Adrenal gland (tissue), 5 donors: Measurements from ENCODE around the gene IKBKG.

Experiments
- POLR2A ChIP-seq, 2 donors: fragments of 450-650 bp; IDR thresholded peaks; one replicate each; pipeline ENCODE4 v1.6.1; 2017; ENCODE audit warnings: antibody characterized with exemption in 2 of 2, mild to moderate bottlenecking in 2 of 2, moderate library complexity in 1 of 2
- TF ChIP-seq, protein P1 (sequence below), 6 experiments: fragments of 450-650 bp in 4 of 6; fragments of 200-600 bp in 2 of 6; sonication (generic) in 1 of 6; IDR thresholded peaks; 1 replicate in 5 of 6; 2 replicates in 1 of 6; pipeline versions ENCODE4 v1.5.1 to v1.8.0; 2016 to 2021; ENCODE audit warnings: antibody characterized with exemption in 6 of 6, mild to moderate bottlenecking in 2 of 6, moderate library complexity in 1 of 6
- donor health status: DM: no; HTN: no; CAD: no.

DNA sequence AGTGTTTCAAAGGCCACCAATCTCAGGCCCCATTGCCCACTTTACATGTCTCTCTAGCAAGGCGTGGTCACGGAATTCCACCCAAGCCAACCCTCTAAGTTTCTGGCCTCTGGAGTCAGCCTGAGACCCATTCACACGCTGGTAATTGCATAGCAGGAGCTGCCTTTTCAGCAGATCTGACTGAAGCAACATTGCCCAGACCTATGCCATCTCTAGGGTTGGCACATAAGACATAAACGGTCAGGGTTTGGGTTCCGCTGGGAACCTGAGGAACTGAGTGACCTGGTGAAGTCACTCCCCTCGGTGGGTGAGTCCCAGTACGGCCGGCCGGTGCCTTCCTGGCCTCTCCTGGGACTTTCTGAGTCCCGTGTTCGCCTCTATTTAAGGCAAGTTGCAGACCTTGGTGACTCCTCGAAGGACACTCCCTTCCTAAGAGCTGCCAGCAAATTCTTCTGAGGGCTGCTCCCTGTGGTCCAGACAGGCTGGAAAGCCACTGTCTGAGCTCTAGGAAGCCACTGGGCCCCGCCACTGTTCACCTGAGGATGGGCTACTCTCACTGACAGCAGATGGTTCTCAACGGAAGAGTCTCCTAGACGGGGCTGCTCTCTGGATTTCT lies 53.4 kb downstream of the IKBKG start:
- TF ChIP-seq POLR2A (IDR thresholded peaks at IDR 0.05): no peak
- TF ChIP-seq, protein P1, sequence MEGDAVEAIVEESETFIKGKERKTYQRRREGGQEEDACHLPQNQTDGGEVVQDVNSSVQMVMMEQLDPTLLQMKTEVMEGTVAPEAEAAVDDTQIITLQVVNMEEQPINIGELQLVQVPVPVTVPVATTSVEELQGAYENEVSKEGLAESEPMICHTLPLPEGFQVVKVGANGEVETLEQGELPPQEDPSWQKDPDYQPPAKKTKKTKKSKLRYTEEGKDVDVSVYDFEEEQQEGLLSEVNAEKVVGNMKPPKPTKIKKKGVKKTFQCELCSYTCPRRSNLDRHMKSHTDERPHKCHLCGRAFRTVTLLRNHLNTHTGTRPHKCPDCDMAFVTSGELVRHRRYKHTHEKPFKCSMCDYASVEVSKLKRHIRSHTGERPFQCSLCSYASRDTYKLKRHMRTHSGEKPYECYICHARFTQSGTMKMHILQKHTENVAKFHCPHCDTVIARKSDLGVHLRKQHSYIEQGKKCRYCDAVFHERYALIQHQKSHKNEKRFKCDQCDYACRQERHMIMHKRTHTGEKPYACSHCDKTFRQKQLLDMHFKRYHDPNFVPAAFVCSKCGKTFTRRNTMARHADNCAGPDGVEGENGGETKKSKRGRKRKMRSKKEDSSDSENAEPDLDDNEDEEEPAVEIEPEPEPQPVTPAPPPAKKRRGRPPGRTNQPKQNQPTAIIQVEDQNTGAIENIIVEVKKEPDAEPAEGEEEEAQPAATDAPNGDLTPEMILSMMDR (IDR thresholded peaks at IDR 0.05): no peak
